NCI-H2227 treated with DMSO at 0.1 percent for 48 hours (cell line): ENCODE data around the gene SLC7A10.
A peak's percentile ranks its signal among the peaks of the same experiment; 100 is the strongest.
"Not testable (repeated sequence)": the region's sequence is repeated elsewhere in the genome, so short reads cannot be mapped to it uniquely, and the experiment has no call there.

ENCODE experiments used
- DNase-seq: peaks from one replicate; lab custom pipeline; 2025; lab: John Stamatoyannopoulos, UW

SLC7A10 gene

DNA sequence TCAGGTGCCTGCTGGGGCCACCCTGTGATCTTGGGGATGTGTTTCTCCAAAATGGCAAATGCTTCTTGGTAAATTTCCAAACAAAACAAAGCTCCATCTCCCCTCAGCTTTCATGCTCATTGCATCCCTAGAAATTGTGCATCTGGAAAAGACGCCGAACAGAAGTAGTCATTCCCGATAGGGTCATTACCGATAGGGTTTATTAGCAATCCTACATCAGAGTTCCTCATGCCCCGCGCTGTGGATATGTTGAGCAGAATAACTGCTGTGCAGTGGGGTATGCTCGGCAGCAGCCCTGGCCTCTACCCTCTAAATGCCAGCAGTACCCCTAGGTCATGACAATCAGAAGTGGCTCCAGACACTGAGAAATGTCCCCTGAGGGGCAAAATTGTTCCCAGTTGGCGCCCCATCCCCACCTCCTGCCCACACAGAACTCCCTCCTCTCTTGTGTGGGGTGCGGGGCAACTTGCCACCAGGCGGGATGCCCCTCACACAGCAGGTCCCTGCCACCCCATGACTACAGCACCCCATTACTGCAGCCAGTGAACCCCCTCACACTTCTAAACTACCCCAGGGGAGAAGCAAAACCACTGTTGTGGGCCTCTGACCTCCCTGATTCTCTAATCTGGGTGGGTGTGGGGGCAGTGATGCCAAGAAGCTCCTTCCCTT, 13.0 kb upstream of the SLC7A10 start:
- DNase-seq: no peak

DNA sequence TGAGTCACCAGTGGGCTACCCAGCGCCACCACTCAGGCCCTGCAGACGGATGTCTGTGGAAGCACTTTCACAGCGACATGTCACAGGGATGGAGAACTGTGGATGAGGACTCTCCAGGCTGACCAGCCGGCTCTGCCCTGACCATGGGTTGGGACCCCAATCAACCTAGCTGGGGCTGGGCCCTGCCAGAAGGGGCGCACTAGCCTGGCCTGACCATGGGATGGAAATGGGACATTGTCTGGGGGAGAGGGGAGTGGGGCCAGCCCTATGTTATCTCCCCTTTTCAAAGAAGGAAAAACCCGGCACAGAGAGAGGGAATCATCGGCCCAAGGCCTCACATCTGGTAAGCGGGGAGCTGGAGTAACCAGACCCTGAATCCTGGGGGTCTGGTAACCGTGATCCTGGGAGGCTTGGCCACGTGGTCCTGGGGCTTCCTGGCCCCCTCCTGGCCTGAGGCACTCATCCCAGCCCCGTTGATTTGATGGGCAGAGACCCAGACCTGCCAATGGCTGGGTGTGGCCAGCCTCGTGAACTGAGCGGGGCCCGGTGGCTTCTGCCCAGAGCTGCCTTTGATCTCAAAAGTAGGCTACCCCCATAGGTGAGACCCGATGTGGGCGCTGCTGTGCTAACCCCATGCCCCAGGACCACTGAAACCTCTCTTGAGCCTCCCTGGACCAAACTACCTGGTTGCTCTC, 11.2 kb upstream of the SLC7A10 start:
- DNase-seq: no peak

GRCh38 chr19:33235996-33236350, 10.3 kb upstream of the SLC7A10 start:
- DNase-seq: no peak

DNA sequence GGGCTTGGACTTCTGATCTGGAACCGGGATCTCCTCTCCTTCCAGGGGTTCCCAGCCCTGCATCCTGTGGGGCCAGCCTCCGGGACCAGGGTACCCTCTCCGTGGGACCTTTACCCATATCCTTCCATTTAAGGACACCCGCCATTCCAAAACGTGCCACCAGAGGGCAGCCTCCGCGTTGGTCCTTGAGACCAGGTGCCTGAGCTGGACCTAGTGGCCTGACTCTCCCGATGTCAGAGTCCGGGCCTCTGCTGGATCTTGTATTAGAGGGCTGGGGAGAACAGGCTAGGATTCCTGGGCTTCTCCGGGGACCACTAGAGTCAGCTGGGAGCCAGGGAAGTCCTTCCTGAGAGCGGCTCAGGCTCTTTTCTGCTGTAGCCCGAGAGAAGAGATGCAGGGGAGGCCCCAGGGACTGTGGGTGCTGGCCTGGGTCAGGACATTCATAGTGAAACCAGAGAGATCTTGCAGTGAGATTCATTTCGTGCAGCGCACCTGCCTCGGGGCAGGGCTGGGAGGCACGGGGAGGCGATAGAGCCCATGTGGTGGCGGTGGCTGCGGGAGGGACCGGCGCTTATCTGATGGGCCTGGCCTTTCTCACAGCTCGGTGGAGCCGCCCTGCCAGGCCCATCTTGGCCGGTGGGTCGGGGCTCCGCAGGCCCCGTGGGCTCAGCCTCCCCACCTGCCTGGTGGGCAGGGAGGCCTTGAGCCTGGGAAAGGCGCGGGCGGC, 9.8 kb upstream of the SLC7A10 start:
- peak; percentile 88 for DNase-seq

DNA sequence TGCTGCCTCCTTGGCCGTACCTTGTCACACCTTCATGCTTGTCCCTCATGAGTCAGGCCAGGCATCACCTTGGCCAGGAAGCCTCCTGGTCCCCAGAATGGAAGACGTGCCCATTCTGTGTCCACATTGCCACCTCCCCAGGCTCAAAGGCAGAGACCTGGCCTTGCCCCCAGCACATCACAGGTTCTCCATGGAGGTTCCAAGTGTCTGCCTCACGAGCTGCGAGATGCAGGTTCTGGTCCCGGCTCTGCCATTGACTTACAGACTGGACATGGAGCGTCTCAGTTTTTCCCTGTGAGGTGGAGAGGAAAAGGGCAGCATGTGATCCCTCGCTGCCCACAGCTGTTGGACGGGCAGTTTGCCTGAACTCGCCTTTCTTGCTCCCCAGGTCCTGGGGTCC, 9.1 kb upstream of the SLC7A10 start:
- no peak for DNase-seq

- DNase-seq: no peak
Measured at GRCh38 chr19:33234092-33234491, 8.4 kb upstream of the SLC7A10 start.

DNA sequence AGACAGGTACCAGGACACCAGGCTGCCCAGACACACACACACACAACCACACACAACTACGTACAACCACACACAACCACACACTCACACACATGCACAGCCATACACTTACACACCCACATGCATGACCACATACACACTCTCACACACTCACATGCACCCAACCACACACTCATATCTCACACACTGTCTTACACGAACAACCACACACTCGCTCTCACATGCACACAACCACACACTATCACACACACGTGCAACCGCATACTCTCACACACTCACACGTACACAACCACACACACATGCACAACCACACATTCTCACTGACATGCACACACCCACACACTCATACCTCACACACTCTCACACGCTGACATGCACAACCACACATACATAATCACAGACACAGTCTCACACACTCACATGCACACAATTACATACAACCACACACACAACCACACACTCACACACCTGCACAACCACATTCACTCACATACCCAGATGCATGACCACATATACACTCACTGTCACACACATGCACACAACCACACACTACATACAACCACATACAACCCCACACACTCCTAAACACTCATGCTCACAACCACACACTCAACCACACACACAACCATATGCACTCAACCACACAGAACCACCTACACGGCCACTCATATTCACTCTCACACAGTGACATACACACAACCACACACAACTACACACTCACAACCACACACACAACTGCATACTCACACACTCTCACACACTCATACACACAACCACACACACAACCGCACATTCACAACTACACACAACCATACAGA, 7.6 kb upstream of the SLC7A10 start:
- no peak for DNase-seq

DNA sequence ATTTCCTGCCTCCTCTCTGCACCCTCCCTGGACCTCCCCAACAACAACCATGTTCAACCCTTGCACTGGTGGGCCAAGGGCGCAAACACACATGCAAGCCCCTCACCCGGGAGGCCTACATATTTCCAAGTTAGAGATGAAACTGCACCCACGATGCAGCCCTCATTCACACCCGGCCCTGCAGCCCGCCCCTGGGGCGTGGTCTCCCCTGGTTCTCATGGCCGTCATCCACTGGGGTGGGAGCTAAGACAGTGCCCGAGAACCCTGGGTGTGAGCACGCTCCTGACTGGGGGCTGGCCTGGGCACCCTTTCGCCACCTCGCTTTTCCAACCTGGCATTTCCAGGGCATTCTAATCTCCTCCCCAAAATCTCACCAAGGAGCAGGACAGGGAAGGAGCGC, 7.0 kb upstream of the SLC7A10 start:
- DNase-seq: no peak

GRCh38 chr19:33231511-33231910, 5.9 kb upstream of the SLC7A10 start:
- DNase-seq: no peak

DNA sequence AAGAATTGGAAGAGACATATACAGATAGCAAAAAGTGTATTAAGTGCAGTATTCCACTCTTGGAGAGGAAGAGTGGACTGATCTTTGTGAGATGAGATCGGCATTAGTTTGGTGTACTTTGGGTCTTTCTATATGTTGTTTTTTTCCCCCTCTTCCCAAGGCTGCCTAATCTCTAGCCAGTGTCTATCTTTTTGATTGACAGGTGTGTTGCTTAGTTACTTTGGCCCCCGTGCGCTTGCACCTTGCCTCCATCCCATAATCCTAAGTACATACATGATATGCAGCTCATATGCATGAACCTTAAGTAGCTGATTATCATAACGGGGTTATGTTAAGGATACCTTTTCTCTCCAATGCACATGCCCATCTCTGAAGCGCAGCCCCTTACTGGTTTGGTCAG, 4.3 kb upstream of the SLC7A10 start:
- no peak for DNase-seq

- DNase-seq: no peak
Measured at GRCh38 chr19:33227870-33228599, 2.4 kb upstream of the SLC7A10 start.

DNA sequence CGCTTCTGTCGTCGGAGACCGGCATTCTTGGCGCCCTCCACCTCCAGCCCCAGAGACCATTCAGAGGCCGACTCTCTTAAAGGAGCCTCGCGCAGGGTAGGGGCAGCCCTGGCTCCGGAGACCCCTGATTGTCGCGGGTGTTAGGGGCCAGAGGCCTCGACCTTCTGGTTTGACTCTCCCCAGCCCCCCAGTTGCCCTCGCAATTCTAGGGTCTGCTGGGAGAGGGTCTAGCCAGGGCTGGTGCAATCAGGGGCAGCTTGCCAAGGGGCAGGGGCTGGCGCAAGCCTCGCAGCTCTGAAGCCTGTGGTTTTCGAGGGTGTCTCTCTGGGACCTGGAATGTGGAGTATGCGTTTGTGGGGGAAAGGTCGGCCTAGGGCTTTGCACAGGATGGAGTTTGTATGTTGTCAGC, 1.6 kb upstream of the SLC7A10 start:
- no peak for DNase-seq

- DNase-seq: peak; percentile 53
Measured at GRCh38 chr19:33226550-33227241, 1.0 kb upstream of the SLC7A10 start.

DNA sequence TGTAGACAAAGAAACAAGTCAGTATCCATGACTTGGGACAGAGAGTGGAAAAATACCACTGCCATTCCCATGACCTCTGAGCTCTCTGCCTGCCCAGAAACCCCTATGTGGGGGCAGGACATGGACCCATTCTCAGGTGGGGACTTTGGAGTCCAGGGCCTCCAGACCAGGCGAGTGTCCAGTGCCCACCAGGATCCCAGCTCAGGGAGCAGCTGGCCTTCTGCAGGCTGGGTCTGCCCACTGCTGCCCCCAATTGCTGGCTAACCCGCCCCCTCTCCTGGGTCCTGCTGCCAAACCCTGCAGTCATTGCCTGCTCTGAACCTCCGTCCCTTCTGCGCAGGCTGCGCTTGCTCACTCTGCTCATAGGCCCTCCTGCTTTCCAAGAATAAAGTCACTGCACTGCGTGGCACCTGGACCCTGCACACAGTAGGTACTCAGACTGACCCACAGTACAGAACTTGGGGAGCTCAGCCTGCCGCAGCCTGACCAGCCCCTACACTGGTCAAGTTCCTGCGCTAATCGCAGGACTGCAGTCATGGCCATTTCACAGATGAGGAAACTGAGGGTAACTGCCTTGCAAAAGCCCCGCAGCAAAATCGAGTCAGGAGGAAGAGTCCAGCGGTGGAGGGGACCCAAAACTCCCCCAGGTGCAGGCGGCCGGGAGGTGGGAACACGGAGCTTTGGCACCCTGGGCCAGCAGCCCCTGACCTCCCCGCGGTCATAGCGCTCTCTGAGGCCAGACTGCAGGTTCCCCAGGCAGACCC, 774 bp downstream of the SLC7A10 start:
- no peak for DNase-seq

GRCh38 chr19:33222255-33222654, 3.4 kb downstream of the SLC7A10 start:
- not testable (repeated sequence) for DNase-seq

DNA sequence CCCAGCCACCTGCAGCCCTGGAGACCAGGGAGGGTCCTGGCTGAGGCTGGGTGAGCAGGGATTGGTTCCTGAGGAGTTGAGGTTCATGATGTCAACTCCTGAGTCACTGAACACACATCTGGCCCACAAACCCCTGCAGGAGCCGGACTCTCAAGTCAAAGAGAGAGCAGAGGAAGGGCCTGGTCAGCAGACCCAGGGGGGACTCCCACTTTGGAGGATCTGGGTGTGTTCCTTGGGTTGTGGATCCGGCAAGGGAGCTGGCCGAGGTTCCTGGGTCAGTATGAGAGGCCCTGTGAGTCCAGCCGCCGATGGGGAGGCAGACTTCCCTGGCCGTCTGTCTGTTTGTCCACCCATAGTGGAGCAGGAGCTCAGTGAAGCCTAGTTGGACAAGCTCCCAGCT, 4.0 kb downstream of the SLC7A10 start:
- DNase-seq: no peak

DNA sequence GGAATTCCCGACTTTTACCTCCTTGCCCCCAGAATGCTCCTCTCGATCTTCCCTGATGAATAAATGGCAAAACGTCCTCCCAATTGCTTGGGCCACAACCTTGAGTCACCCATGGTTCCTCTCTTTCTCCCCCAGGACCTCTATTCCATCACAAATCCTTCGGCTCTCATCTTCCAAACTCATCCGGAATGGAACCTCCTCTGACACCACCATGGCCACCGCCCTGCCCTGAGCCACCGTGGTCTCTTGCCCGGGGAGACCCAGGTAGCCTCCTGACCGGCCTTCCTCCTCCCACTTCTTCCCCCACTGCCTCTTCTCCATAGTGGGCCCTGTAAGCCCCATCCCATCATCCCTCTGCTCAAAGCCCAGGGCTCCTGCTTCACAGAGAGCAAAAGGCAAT, 4.9 kb downstream of the SLC7A10 start:
- no peak for DNase-seq

GRCh38 chr19:33220115-33220514, 5.5 kb downstream of the SLC7A10 start:
- DNase-seq: no peak

- no peak for DNase-seq
Measured at GRCh38 chr19:33219261-33219815, 6.3 kb downstream of the SLC7A10 start.

- no peak for DNase-seq
Measured at GRCh38 chr19:33217881-33218280, 7.8 kb downstream of the SLC7A10 start.
